A549 (cell line): ENCODE results near the gene CXCR1.

ENCODE experiments used
- CEBPB ChIP-seq, 2 experiments: fragments of >200 bp in 1 of 2; sonication (Bioruptor Twin) in 1 of 2; formaldehyde crosslinking in 1 of 2; IDR thresholded peaks; 2 replicates each; pipeline ENCODE4 v1.6.1; 2012 to 2016
- CHD2 ChIP-seq: fragments of 150-350 bp; IDR thresholded peaks from 2 replicates; pipeline ENCODE4 v1.6.1; 2014; ENCODE audit warnings: low read length; ENCODE audit not compliant: partially characterized antibody
- CTCF ChIP-seq: fragments of >200 bp; sonication (Bioruptor Twin); formaldehyde crosslinking; IDR thresholded peaks from 3 replicates; pipeline ENCODE4 v1.5.1; 2016
- REST ChIP-seq: fragments of 200-600 bp; sonication (generic); IDR thresholded peaks from 2 replicates; pipeline ENCODE4 v1.6.1; 2016; ENCODE audit warnings: antibody characterized with exemption, mild to moderate bottlenecking, moderate library complexity
- SREBF2 ChIP-seq: fragments of 450-650 bp; IDR thresholded peaks from 2 replicates; pipeline ENCODE4 v1.6.1; 2014; ENCODE audit warnings: mild to moderate bottlenecking, moderate library complexity
- USF2 ChIP-seq: fragments of 450-650 bp; IDR thresholded peaks from 2 replicates; pipeline ENCODE4 v1.6.1; 2014; ENCODE audit warnings: antibody characterized with exemption
- TF ChIP-seq, protein P1 (sequence below): fragments of 250-450 bp; sonication (Bioruptor Pico); IDR thresholded peaks from 2 replicates; pipeline ENCODE4 v1.5.0; 2021; ENCODE audit warnings: mild to moderate bottlenecking, moderate library complexity, borderline replicate concordance

GRCh38 chr2:218184331-218184730 is 17.6 kb upstream of the CXCR1 start:
- TF ChIP-seq CHD2 (no peak), CEBPB (IDR thresholded peaks at IDR 0.05) (no peak), CTCF (no peak), USF2 (no peak), REST (no peak), SREBF2 (no peak)
- TF ChIP-seq, protein P1, sequence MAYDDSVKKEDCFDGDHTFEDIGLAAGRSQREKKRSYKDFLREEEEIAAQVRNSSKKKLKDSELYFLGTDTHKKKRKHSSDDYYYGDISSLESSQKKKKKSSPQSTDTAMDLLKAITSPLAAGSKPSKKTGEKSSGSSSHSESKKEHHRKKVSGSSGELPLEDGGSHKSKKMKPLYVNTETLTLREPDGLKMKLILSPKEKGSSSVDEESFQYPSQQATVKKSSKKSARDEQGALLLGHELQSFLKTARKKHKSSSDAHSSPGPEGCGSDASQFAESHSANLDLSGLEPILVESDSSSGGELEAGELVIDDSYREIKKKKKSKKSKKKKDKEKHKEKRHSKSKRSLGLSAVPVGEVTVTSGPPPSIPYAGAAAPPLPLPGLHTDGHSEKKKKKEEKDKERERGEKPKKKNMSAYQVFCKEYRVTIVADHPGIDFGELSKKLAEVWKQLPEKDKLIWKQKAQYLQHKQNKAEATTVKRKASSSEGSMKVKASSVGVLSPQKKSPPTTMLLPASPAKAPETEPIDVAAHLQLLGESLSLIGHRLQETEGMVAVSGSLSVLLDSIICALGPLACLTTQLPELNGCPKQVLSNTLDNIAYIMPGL: no peak
